HCT116 (cell line): ENCODE data around the gene ERRFI1. TPM values are rescaled to one million over a fixed set of nuclear protein-coding genes. Genes with fewer than 3 reads are reported as not detected.
A peak's percentile ranks its signal among the peaks of the same experiment; 100 is the strongest.
"Not testable (repeated sequence)": the region's sequence is repeated elsewhere in the genome, so short reads cannot be mapped to it uniquely, and the experiment has no call there.

Experiments
- ATAC-seq: fragments of 200-7000 bp; cut with Tn5 transposase; 2 replicates; pipeline ENCODE4 v1.9.1; 2020; ENCODE audit warnings: mild to moderate bottlenecking, moderate library complexity
- BruUV-seq: library from RNA; stranded (reverse); fragments of 400-500 nt; replicated peaks from 2 replicates; lab custom pipeline; 2021; lab: Mats Ljungman, UMichigan
- CTCF ChIA-PET: fragments of 300-600 bp; sonication (Branson Sonifier 250); formaldehyde crosslinking; loops from one replicate; lab custom pipeline; 2021; ENCODE audit warnings: antibody characterized with exemption; lab: Charles Lee
- POLR2A ChIA-PET: fragments of 300-600, 350-600 bp; sonication (Branson Sonifier 250); formaldehyde crosslinking; loops from one replicate; lab custom pipeline; 2021; ENCODE audit warnings: antibody characterized with exemption; lab: Charles Lee
- RAD21 ChIA-PET, 2 experiments: fragments of 300-600 bp; sonication (Branson Sonifier 250); formaldehyde crosslinking; loops; one replicate each; lab custom pipeline; 2023; ENCODE audit warnings: low total read pairs in 2 of 2; ENCODE audit not compliant: uncharacterized antibody in 2 of 2, unreplicated experiment in 2 of 2, low non-redundant PET in 1 of 2; lab: Charles Lee
- DNase-seq: peaks from one replicate; pipeline ENCODE4 v3.0.0-alpha.2; 2010; ENCODE audit warnings: low read depth, low spot score
- H2AFZ ChIP-seq: fragments of 200-600 bp; shearing (Covaris generic), sonication (generic); 2 replicates; pipeline ENCODE4 v1.6.1; 2017; ENCODE audit warnings: low read depth, mixed run types, mixed read lengths, antibody characterized with exemption, low read length; ENCODE audit not compliant: poor library complexity, severe bottlenecking
- H3K27ac ChIP-seq: 2 replicates; pipeline ENCODE4 v1.5.1; 2012; ENCODE audit warnings: low read depth, low read length
- H3K27me3 ChIP-seq: fragments of 200-600 bp; sonication (generic); 2 replicates; pipeline ENCODE4 v1.6.1; 2016; ENCODE audit warnings: mixed run types, low read length, mixed read lengths; ENCODE audit not compliant: insufficient read depth
- H3K36me3 ChIP-seq, 2 experiments: fragments of 200-500 bp in 1 of 2; fragments of 200-600 bp in 1 of 2; sonication (Bioruptor generic) in 1 of 2; sonication (generic) in 1 of 2; 2 replicates each; pipeline versions ENCODE4 v1.5.1 to v1.6.1; 2014 to 2016; ENCODE audit warnings: low read length in 2 of 2, inconsistent platforms in 1 of 2, mixed read lengths in 1 of 2, mixed run types in 1 of 2; ENCODE audit not compliant: insufficient read depth in 2 of 2, control insufficient read depth in 1 of 2
- H3K4me1 ChIP-seq, 2 experiments: fragments of 200-600 bp in 1 of 2; sonication (generic) in 1 of 2; 2 replicates each; pipeline versions ENCODE4 v1.5.1 to v1.6.1; 2012 to 2017; ENCODE audit warnings: low read length in 2 of 2, inconsistent platforms in 1 of 2, mild to moderate bottlenecking in 1 of 2, mixed read lengths in 1 of 2, mixed run types in 1 of 2, moderate library complexity in 1 of 2; ENCODE audit not compliant: insufficient read depth in 2 of 2, control insufficient read depth in 1 of 2
- H3K4me2 ChIP-seq: fragments of 200-600 bp; sonication (generic); 2 replicates; pipeline ENCODE4 v1.6.1; 2017; ENCODE audit warnings: mixed run types, low read length, mixed read lengths
- H3K4me3 ChIP-seq, 2 experiments: fragments of 200-600 bp in 1 of 2; sonication (generic) in 1 of 2; replicated peaks in 1 of 2; 2 replicates each; pipeline ENCODE4 v1.5.1; 2011 to 2016; ENCODE audit warnings: low read length in 2 of 2, control low read depth in 1 of 2, low read depth in 1 of 2, mild to moderate bottlenecking in 1 of 2, mixed read lengths in 1 of 2, mixed run types in 1 of 2
- H3K79me2 ChIP-seq: fragments of 200-600 bp; sonication (generic); 2 replicates; pipeline ENCODE4 v1.6.1; 2017; ENCODE audit warnings: mild to moderate bottlenecking, mixed run types, low read length, moderate library complexity, mixed read lengths; ENCODE audit not compliant: insufficient read depth
- H3K9ac ChIP-seq: fragments of 200-600 bp; sonication (generic); 2 replicates; pipeline ENCODE4 v1.6.1; 2016; ENCODE audit warnings: low read length, mixed read lengths
- H3K9me2 ChIP-seq: fragments of 200-600 bp; sonication (generic), shearing (Covaris generic); 2 replicates; pipeline ENCODE4 v1.6.1; 2017; ENCODE audit warnings: mixed run types, mild to moderate bottlenecking, moderate library complexity; ENCODE audit not compliant: insufficient read depth
- H3K9me3 ChIP-seq, 2 experiments: fragments of 200-500 bp in 1 of 2; fragments of 200-600 bp in 1 of 2; sonication (Bioruptor generic) in 1 of 2; sonication (generic) in 1 of 2; 2 replicates each; pipeline ENCODE4 v1.6.1; 2014 to 2017; ENCODE audit warnings: low read length in 2 of 2, mixed read lengths in 2 of 2, inconsistent platforms in 1 of 2, low read depth in 1 of 2, mild to moderate bottlenecking in 1 of 2, mixed run types in 1 of 2, moderate library complexity in 1 of 2; ENCODE audit not compliant: control insufficient read depth in 1 of 2, insufficient read depth in 1 of 2
- H4K20me1 ChIP-seq: fragments of 200-600 bp; sonication (generic), shearing (Covaris generic); 2 replicates; pipeline ENCODE4 v1.6.1; 2017; ENCODE audit warnings: mixed run types, mild to moderate bottlenecking, moderate library complexity; ENCODE audit not compliant: insufficient read depth
- CBX3 ChIP-seq: IDR thresholded peaks from 2 replicates; pipeline ENCODE4 v1.6.1; 2012; ENCODE audit warnings: low read depth
- CEBPB ChIP-seq: IDR thresholded peaks from 2 replicates; pipeline ENCODE4 v1.6.1; 2012; ENCODE audit warnings: low read depth
- EGR1 ChIP-seq: IDR thresholded peaks from 2 replicates; pipeline ENCODE4 v1.6.1; 2012; ENCODE audit warnings: low read depth
- ELF1 ChIP-seq: IDR thresholded peaks from 2 replicates; pipeline ENCODE4 v1.6.1; 2012; ENCODE audit warnings: low read depth, borderline replicate concordance
- EZH2 ChIP-seq: fragments of 200-600 bp; sonication (generic); IDR thresholded peaks from 2 replicates; pipeline ENCODE4 v1.6.1; 2017; ENCODE audit warnings: antibody characterized with exemption, mixed run types
- FOSL1 ChIP-seq: IDR thresholded peaks from 2 replicates; pipeline ENCODE4 v1.6.1; 2012; ENCODE audit warnings: low read depth
- JUND ChIP-seq: IDR thresholded peaks from 2 replicates; pipeline ENCODE4 v1.6.1; 2012
- POLR2A ChIP-seq: IDR thresholded peaks from 2 replicates; pipeline ENCODE4 v1.7.0; 2011; ENCODE audit warnings: borderline replicate concordance; ENCODE audit not compliant: insufficient read depth, insufficient read length; ENCODE audit errors: extremely low read depth
- SP1 ChIP-seq: IDR thresholded peaks from 2 replicates; pipeline ENCODE4 v1.6.1; 2012; ENCODE audit warnings: low read depth
- TCF7L2 ChIP-seq: IDR thresholded peaks from 2 replicates; pipeline ENCODE4 v1.7.0; 2011; ENCODE audit warnings: borderline replicate concordance, inconsistent platforms; ENCODE audit not compliant: insufficient read depth, insufficient read length; ENCODE audit errors: extremely low read depth
- YY1 ChIP-seq: IDR thresholded peaks from 2 replicates; pipeline ENCODE4 v1.6.1; 2011; ENCODE audit warnings: low read length, low read depth, moderate library complexity, mild to moderate bottlenecking; ENCODE audit not compliant: insufficient replicate concordance; ENCODE audit errors: extremely low read depth
- intact Hi-C: fragments of 100-400 bp; cut with micrococcal nuclease; formaldehyde crosslinking; loops from 2 replicates; pipeline ENCODE4 v1.10.0; 2022
- total RNA-seq: library from RNA; stranded (reverse); gene quantifications from one replicate; pipeline ENCODE4 v1.2.1, GENCODE V29; 2021; ENCODE audit not compliant: unreplicated experiment
- TF ChIP-seq, protein P1 (sequence below), 3 experiments: fragments of 200-600 bp in 1 of 3; sonication (generic) in 1 of 3; IDR thresholded peaks in 2 of 3; conservative IDR thresholded peaks in 1 of 3; 2 replicates each; pipeline ENCODE4 v1.5.1; 2012 to 2017; ENCODE audit warnings: low read depth in 2 of 3, low read length in 2 of 3, antibody characterized with exemption in 1 of 3, borderline replicate concordance in 1 of 3, control low read depth in 1 of 3, mild to moderate bottlenecking in 1 of 3, mixed read lengths in 1 of 3, mixed run types in 1 of 3, moderate library complexity in 1 of 3; ENCODE audit not compliant: insufficient read depth in 1 of 3
- TF ChIP-seq, protein P2 (sequence below): IDR thresholded peaks from 2 replicates; pipeline ENCODE4 v1.6.1; 2012
- TF ChIP-seq, protein P3 (sequence below): IDR thresholded peaks from 2 replicates; pipeline ENCODE4 v1.6.1; 2012
- TF ChIP-seq, protein P4 (sequence below): IDR thresholded peaks from 2 replicates; pipeline ENCODE4 v1.6.1; 2012; ENCODE audit warnings: low read depth

Gene ERRFI1
- total RNA-seq, 1 experiment from 2014 or later, result 777 TPM

DNA sequence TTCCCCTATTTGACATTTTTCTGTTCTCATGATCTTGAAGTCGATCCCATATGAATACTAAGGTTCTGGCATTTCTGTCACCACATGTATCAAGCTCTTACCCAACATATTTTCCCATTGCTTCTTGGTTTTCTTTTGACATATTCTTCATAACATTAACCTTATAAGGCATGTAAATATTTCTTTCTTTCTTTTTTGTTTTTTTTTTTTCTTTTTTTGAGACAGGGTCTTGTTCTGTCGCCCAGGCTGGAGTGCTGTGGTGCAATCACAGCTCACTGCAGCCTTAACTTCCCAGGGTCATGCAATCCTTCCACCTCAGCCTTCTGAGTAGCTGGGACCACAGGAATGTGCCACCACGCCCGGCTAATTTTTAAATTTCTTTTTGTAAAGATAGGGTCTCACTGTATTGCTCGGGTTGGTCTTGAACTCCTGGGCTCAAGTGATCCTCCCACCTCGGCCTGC is 33.1 kb upstream of the ERRFI1 start:
- no peak overlapping the region for H3K4me3 ChIP-seq
- no peaks in the 10 kb centered on the region for H3K9me2 ChIP-seq
- H4K20me1 ChIP-seq, result no peaks in the 10 kb centered on the region
- BruUV-seq, result TSS peak; percentile 76
- peak overlapping the region; percentile 87 for H3K27ac ChIP-seq
- no peaks in the 10 kb centered on the region for H3K9me3 ChIP-seq
- ChIA-PET POLR2A (interaction anchor here (0.6 to 4.2 kb wide), 12 partner anchors 11 to 141 kb away, joined by 3 to 32 read pairs (median 3); no protein-coding TSS in a partner anchor), RAD21 (interaction anchor here in 1 of 2 experiments (1.0 kb wide), 1 partner anchor 19 kb away, joined by 5 read pairs; no protein-coding TSS in a partner anchor), CTCF (no interaction called here)
- ATAC-seq, result peak; percentile 23
- peak overlapping the region; percentile 24 for H3K9ac ChIP-seq
- intact Hi-C loops, result no loop called here
- no peaks in the 10 kb centered on the region for H3K27me3 ChIP-seq
- H3K79me2 ChIP-seq, result no peaks in the 10 kb centered on the region
- peak overlapping the region; percentile 43 for H3K4me2 ChIP-seq
- no peak for DNase-seq
- peaks cover 89 to 90% of the 10 kb centered on the region in 2 experiments for H3K4me1 ChIP-seq
- TF ChIP-seq SP1 (no peak), TCF7L2 (no peak), CBX3 (0 out of 2 replicates have a peak, but pooled peaks have one; percentile 30), YY1 (no peak), JUND (no peak), EZH2 (no peak), CEBPB (peak; percentile 73; the same call in 1 of the 2 replicates), FOSL1 (no peak; the same call in 1 of the 2 replicates), ELF1 (no peak), EGR1 (0 out of 2 replicates have a peak, but pooled peaks have one; percentile 16), POLR2A (no peak)
- TF ChIP-seq, protein P1, sequence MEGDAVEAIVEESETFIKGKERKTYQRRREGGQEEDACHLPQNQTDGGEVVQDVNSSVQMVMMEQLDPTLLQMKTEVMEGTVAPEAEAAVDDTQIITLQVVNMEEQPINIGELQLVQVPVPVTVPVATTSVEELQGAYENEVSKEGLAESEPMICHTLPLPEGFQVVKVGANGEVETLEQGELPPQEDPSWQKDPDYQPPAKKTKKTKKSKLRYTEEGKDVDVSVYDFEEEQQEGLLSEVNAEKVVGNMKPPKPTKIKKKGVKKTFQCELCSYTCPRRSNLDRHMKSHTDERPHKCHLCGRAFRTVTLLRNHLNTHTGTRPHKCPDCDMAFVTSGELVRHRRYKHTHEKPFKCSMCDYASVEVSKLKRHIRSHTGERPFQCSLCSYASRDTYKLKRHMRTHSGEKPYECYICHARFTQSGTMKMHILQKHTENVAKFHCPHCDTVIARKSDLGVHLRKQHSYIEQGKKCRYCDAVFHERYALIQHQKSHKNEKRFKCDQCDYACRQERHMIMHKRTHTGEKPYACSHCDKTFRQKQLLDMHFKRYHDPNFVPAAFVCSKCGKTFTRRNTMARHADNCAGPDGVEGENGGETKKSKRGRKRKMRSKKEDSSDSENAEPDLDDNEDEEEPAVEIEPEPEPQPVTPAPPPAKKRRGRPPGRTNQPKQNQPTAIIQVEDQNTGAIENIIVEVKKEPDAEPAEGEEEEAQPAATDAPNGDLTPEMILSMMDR (IDR thresholded peaks at IDR 0.05 in 2 of 3, conservative IDR thresholded peaks at IDR 0.05 in 1 of 3; ENCODE audit: borderline replicate concordance in 1 of 3, insufficient read depth in 1 of 3, low read depth in 2 of 3, low read length in 2 of 3), result no peak
- TF ChIP-seq, protein P2, sequence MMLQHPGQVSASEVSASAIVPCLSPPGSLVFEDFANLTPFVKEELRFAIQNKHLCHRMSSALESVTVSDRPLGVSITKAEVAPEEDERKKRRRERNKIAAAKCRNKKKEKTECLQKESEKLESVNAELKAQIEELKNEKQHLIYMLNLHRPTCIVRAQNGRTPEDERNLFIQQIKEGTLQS, result no peak
- TF ChIP-seq, protein P3, sequence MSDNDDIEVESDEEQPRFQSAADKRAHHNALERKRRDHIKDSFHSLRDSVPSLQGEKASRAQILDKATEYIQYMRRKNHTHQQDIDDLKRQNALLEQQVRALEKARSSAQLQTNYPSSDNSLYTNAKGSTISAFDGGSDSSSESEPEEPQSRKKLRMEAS, result no peak
- TF ChIP-seq, protein P4, sequence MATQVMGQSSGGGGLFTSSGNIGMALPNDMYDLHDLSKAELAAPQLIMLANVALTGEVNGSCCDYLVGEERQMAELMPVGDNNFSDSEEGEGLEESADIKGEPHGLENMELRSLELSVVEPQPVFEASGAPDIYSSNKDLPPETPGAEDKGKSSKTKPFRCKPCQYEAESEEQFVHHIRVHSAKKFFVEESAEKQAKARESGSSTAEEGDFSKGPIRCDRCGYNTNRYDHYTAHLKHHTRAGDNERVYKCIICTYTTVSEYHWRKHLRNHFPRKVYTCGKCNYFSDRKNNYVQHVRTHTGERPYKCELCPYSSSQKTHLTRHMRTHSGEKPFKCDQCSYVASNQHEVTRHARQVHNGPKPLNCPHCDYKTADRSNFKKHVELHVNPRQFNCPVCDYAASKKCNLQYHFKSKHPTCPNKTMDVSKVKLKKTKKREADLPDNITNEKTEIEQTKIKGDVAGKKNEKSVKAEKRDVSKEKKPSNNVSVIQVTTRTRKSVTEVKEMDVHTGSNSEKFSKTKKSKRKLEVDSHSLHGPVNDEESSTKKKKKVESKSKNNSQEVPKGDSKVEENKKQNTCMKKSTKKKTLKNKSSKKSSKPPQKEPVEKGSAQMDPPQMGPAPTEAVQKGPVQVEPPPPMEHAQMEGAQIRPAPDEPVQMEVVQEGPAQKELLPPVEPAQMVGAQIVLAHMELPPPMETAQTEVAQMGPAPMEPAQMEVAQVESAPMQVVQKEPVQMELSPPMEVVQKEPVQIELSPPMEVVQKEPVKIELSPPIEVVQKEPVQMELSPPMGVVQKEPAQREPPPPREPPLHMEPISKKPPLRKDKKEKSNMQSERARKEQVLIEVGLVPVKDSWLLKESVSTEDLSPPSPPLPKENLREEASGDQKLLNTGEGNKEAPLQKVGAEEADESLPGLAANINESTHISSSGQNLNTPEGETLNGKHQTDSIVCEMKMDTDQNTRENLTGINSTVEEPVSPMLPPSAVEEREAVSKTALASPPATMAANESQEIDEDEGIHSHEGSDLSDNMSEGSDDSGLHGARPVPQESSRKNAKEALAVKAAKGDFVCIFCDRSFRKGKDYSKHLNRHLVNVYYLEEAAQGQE, result no peak
- no peak overlapping the region for H2AFZ ChIP-seq
- H3K36me3 ChIP-seq, result no peaks in the 10 kb centered on the region

DNA sequence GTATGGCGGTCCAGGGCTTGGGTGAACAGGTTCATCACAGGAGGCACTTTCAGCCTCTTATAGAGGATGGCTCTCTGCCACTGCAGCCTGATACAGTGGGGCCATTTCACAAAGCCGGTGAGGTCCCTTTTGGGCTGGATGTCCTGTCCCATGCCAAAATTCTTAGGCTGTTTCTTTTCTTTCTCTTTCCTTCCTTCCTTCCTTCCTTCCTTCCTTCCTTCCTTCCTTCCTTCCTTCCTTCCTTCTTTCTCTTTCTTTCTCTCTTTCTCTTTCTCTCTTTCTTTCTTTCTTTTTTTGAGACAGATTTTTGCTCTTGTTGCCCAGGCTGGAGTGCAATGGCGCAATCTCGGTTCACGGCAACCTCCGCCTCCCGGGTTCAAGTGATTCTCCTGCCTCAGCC is 31.7 kb upstream of the ERRFI1 start:
- BruUV-seq, H4K20me1 ChIP-seq, H3K36me3 ChIP-seq, H3K27me3 ChIP-seq, H3K4me3 ChIP-seq, H3K4me2 ChIP-seq, H3K9me2 ChIP-seq, H3K9me3 ChIP-seq, H3K9ac ChIP-seq, H2AFZ ChIP-seq, H3K79me2 ChIP-seq, intact Hi-C loops, DNase-seq, ATAC-seq: not testable (repeated sequence)
- peaks cover 89 to 93% of the 10 kb centered on the region in 2 experiments for H3K4me1 ChIP-seq
- POLR2A ChIA-PET, result interaction anchor here (0.6 to 1.8 kb wide), 9 partner anchors 9 to 132 kb away, joined by 3 to 7 read pairs (median 4); no protein-coding TSS in a partner anchor
- peak overlapping the region; percentile 87 for H3K27ac ChIP-seq
- CTCF ChIA-PET, result interaction anchor here (1.1 kb wide), 1 partner anchor 27 kb away, joined by 3 read pairs; no protein-coding TSS in a partner anchor
- RAD21 ChIA-PET, result interaction anchor here in 1 of 2 experiments (1.5 kb wide), 1 partner anchor 15 kb away, joined by 3 read pairs; no protein-coding TSS in a partner anchor
